Testis (tissue), 3 donors: ENCODE data around the gene AUH. TPM values are rescaled to one million over a fixed set of nuclear protein-coding genes. Genes with fewer than 3 reads are reported as not detected.

ENCODE experiments used
- DNase-seq: peaks from one replicate; pipeline ENCODE4 v3.0.0-alpha.2; 2019
- H3K27ac ChIP-seq, 2 donors: fragments of 200-600 bp; sonication (generic); one replicate each; pipeline ENCODE4 v1.5.1; 2019
- H3K27me3 ChIP-seq: fragments of 200-600 bp; sonication (generic); one replicate; pipeline ENCODE4 v1.5.1; 2019
- H3K36me3 ChIP-seq: fragments of 200-600 bp; sonication (generic); one replicate; pipeline ENCODE4 v1.5.1; 2017; ENCODE audit warnings: low read depth; ENCODE audit errors: missing control alignments
- H3K4me1 ChIP-seq: fragments of 200-600 bp; sonication (generic); one replicate; pipeline ENCODE4 v1.5.1; 2019
- H3K4me3 ChIP-seq, 2 donors: fragments of 200-600 bp; sonication (generic); one replicate each; pipeline ENCODE4 v1.5.1; 2017 to 2019
- H3K9me3 ChIP-seq: fragments of 200-600 bp; sonication (generic); one replicate; pipeline ENCODE4 v1.5.1; 2017
- CTCF ChIP-seq, 3 experiments: fragments of 450-650 bp in 2 of 3; fragments of 200-600 bp in 1 of 3; sonication (generic) in 1 of 3; IDR thresholded peaks; one replicate each; pipeline ENCODE4 v1.5.1; 2016 to 2019; ENCODE audit warnings: antibody characterized with exemption in 3 of 3, mild to moderate bottlenecking in 2 of 3, moderate library complexity in 1 of 3
- POLR2A ChIP-seq: fragments of 450-650 bp; IDR thresholded peaks from one replicate; pipeline ENCODE4 v1.6.1; 2017; ENCODE audit warnings: antibody characterized with exemption, mild to moderate bottlenecking, moderate library complexity
- WGBS, 2 donors: methylation state at CpG; one replicate each; pipeline ENCODE4 v1.1.5; 2018; 5-methylcytosine and 5-hydroxymethylcytosine counted together
- intact Hi-C: fragments of 100-400 bp; cut with DNase I; formaldehyde crosslinking; loops from one replicate; pipeline ENCODE4 v1.15.1; 2023; ENCODE audit warnings: low total_unique reads
- polyA plus RNA-seq: library from polyadenylated mRNA; stranded (reverse); fragments of 350-450 nt; fragmentation: Illumina TruSeq; extraction: RNeasy Lipid Tissue Mini Kit (QIAGEN cat#74804); gene quantifications from one replicate; pipeline ENCODE4 v1.2.3, GENCODE V29; 2014; ENCODE audit warnings: low read depth, low replicate concordance; ENCODE audit not compliant: insufficient read depth
- total RNA-seq, 2 donors: library from RNA; depleted of rRNA; stranded (reverse); fragments of >200 nt; gene quantifications; one replicate each; pipeline ENCODE4 v1.2.3, GENCODE V29; 2016

Gene AUH
- total and polyA plus RNA-seq, 3 donors from 2014 or later: 9.1 to 33.9 (median 31.7) TPM

GRCh38 chr9:91279296-91280204, 82.2 kb downstream of the AUH start:
- 92 to 97% methylated on average over 8 of the region's 8 CpGs for WGBS, 2 donors
- DNase-seq: no peak

GRCh38 chr9:91276513-91276912, 85.2 kb downstream of the AUH start:
- no peak overlapping the region for H3K4me3 ChIP-seq
- intact Hi-C loops: no loop called here
- H3K9me3 ChIP-seq: no peaks in the 10 kb centered on the region
- TF ChIP-seq POLR2A: no peak
- no peak for TF ChIP-seq CTCF (IDR thresholded peaks at IDR 0.05)
- no peak overlapping the region for H3K27ac ChIP-seq
- 88 to 95% methylated on average over 3 of the region's 3 CpGs for WGBS, 2 donors
- no peak for DNase-seq
- no peaks in the 10 kb centered on the region for H3K4me1 ChIP-seq
- no peaks in the 10 kb centered on the region for H3K27me3 ChIP-seq
- H3K36me3 ChIP-seq: no peaks in the 10 kb centered on the region

More at GRCh38 chr9:91279296-91280204, 82.2 kb downstream of the AUH start:
- TF ChIP-seq POLR2A (no peak), CTCF (IDR thresholded peaks at IDR 0.05) (no peak)
- H3K27me3 ChIP-seq: no peaks in the 10 kb centered on the region
- no peaks in the 10 kb centered on the region for H3K9me3 ChIP-seq
- no peaks in the 10 kb centered on the region for H3K36me3 ChIP-seq
- intact Hi-C loops: no loop called here
- H3K4me1 ChIP-seq: no peaks in the 10 kb centered on the region
- no peak overlapping the region for H3K27ac ChIP-seq
- H3K4me3 ChIP-seq: no peak overlapping the region

- intact Hi-C loops: no loop called here
- H3K27ac ChIP-seq: no peak overlapping the region
- H3K4me1 ChIP-seq: no peaks in the 10 kb centered on the region
- no peak overlapping the region for H3K4me3 ChIP-seq
- no peak for DNase-seq
- H3K27me3 ChIP-seq: no peaks in the 10 kb centered on the region
- no peaks in the 10 kb centered on the region for H3K9me3 ChIP-seq
- WGBS, 2 donors: 89 to 97% methylated on average over 1 of the region's 1 CpG
- no peak for TF ChIP-seq POLR2A
- no peak for TF ChIP-seq CTCF (IDR thresholded peaks at IDR 0.05)
- H3K36me3 ChIP-seq: no peaks in the 10 kb centered on the region
Observed at GRCh38 chr9:91275655-91276054, 86.1 kb downstream of the AUH start.

GRCh38 chr9:91274949-91275492, 86.7 kb downstream of the AUH start:
- no peak for TF ChIP-seq POLR2A
- no peak for TF ChIP-seq CTCF (IDR thresholded peaks at IDR 0.05)
- DNase-seq: no peak
- Histone ChIP-seq H3K4me1 (no peaks in the 10 kb centered on the region), H3K4me3 (no peak overlapping the region), H3K36me3 (no peaks in the 10 kb centered on the region), H3K9me3 (no peaks in the 10 kb centered on the region), H3K27ac (no peak overlapping the region), H3K27me3 (no peaks in the 10 kb centered on the region)
- intact Hi-C loops: no loop called here
- WGBS, 2 donors: 81 to 83% methylated on average over 2 of the region's 2 CpGs
